ACC112 (cell line): ENCODE data around the gene CAMTA1.

Source experiments
- H2AFZ ChIP-seq: fragments of 200-600 bp; sonication (generic); one replicate; pipeline ENCODE4 v1.6.0; 2017; ENCODE audit warnings: antibody characterized with exemption, low read length; ENCODE audit not compliant: unreplicated experiment
- H3K27ac ChIP-seq: fragments of 200-600 bp; sonication (generic); 2 replicates; pipeline ENCODE4 v1.5.1; 2014; ENCODE audit warnings: low read depth, mild to moderate bottlenecking, antibody characterized with exemption, low read length, moderate library complexity
- H3K27me3 ChIP-seq: fragments of 200-600 bp; sonication (generic); 2 replicates; pipeline ENCODE4 v1.6.1; 2014; ENCODE audit warnings: mild to moderate bottlenecking, antibody characterized with exemption, low read length, moderate library complexity, mixed read lengths; ENCODE audit not compliant: insufficient read depth
- H3K36me3 ChIP-seq: fragments of 200-600 bp; sonication (generic); 2 replicates; pipeline ENCODE4 v1.6.1; 2016; ENCODE audit warnings: mild to moderate bottlenecking, antibody characterized with exemption, low read length, moderate library complexity, mixed read lengths; ENCODE audit not compliant: insufficient read depth
- H3K4me1 ChIP-seq: fragments of 200-600 bp; sonication (generic); one replicate; pipeline ENCODE4 v1.6.1; 2016; ENCODE audit warnings: low read length, mixed read lengths; ENCODE audit not compliant: insufficient read depth, unreplicated experiment, control insufficient read depth
- H3K4me3 ChIP-seq: fragments of 200-600 bp; sonication (generic); 2 replicates; pipeline ENCODE4 v1.5.1; 2014; ENCODE audit warnings: mild to moderate bottlenecking, low read depth, low read length
- H3K79me2 ChIP-seq: fragments of 200-600 bp; sonication (generic); one replicate; pipeline ENCODE4 v1.6.0; 2016; ENCODE audit warnings: low read length; ENCODE audit not compliant: control insufficient read depth, unreplicated experiment, insufficient read depth

The CAMTA1 gene

DNA sequence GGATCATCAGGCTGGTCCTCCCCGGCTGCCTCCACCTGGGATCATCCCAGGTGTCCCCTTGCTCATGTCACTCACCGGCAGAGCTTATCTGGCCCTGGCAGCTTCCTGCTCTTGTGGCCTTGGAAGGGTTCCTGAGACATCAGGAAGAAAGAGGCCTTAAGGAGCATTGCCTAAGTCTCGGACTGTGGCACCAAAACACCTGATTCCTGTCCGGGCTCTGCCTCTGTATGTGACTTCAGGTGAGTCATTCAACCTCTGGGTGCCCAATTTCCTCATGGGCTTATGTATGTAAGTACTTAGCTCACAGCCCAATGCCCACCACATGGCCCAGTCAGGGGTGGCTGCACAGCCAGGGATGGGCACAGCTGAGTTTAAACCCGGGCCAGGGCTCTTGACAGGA, 729.9 kb downstream of the CAMTA1 start:
- Histone ChIP-seq H2AFZ (no peak overlapping the region), H3K36me3 (no peaks in the 10 kb centered on the region), H3K4me3 (no peak overlapping the region), H3K27ac (no peak overlapping the region), H3K79me2 (no peaks in the 10 kb centered on the region), H3K4me1 (no peaks in the 10 kb centered on the region), H3K27me3 (peaks cover 36% of the 10 kb centered on the region)

DNA sequence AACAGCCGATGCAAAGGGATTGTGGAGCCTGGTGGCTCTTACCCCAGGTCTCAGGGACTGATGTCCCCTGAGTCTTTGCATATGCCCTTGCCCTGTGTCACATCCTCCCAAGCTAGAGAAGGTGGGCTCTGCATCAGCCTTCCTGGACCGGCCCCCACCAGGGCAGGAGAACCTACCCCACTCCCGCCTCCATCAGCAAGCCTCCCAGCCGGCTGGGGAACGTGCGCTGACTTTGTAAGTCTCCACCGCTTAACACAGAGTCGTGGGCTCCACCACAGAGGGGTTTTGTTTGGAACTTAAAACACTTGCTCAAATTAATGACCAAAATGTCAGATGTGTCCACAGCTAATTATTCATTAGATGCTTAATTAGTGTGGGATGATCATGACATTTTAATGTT, 730.6 kb downstream of the CAMTA1 start:
- H3K79me2 ChIP-seq = no peaks in the 10 kb centered on the region
- H3K4me1 ChIP-seq = no peaks in the 10 kb centered on the region
- H2AFZ ChIP-seq = no peak overlapping the region
- peaks cover 35% of the 10 kb centered on the region for H3K27me3 ChIP-seq
- H3K27ac ChIP-seq = no peak overlapping the region
- H3K36me3 ChIP-seq = no peaks in the 10 kb centered on the region
- no peak overlapping the region for H3K4me3 ChIP-seq

DNA sequence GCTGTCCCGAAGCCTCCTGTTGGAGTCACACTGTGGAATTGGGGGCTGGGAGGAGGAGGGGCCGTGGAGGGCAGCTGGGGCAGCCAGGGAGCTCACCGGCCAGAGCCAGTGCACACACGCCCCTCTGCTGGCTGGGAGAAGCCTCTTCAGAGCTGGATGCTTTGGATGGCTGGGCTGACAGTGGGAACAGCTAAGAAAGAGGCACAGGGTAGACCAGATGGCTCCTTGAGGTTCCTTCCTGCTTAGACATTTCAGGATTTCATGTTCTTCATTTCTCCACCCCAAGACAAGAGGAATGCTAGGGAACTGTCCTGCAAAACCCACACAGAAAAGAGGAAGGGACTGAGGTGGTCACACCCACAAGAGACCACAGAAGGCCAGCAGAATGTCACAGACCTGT, 731.1 kb downstream of the CAMTA1 start:
- Histone ChIP-seq H3K27me3 (peaks cover 32% of the 10 kb centered on the region), H2AFZ (no peak overlapping the region), H3K36me3 (no peaks in the 10 kb centered on the region), H3K4me3 (no peak overlapping the region), H3K4me1 (no peaks in the 10 kb centered on the region), H3K27ac (no peak overlapping the region), H3K79me2 (no peaks in the 10 kb centered on the region)

DNA sequence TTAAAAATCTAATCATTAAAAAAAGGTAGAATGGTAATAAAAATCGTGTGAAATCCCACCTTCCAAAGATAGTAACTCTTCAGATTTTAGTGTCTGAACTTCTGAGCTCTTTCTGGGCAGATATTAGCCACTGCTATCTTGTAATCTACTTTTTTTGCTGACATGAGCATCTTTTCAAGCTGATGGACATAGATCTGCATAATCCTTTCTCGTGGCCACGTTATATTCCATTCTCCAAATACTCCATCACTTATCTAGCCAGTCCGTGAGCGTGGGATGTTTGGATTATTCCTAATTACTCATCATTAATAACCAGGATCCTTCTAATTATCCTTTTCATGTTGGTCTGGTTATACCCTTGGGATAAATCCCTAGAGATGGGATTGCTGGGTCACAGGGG, 731.7 kb downstream of the CAMTA1 start:
- Histone ChIP-seq H3K4me3 (no peak overlapping the region), H3K4me1 (no peaks in the 10 kb centered on the region), H3K27ac (no peak overlapping the region), H3K36me3 (no peaks in the 10 kb centered on the region), H2AFZ (no peak overlapping the region), H3K79me2 (no peaks in the 10 kb centered on the region), H3K27me3 (peaks cover 31% of the 10 kb centered on the region)

DNA sequence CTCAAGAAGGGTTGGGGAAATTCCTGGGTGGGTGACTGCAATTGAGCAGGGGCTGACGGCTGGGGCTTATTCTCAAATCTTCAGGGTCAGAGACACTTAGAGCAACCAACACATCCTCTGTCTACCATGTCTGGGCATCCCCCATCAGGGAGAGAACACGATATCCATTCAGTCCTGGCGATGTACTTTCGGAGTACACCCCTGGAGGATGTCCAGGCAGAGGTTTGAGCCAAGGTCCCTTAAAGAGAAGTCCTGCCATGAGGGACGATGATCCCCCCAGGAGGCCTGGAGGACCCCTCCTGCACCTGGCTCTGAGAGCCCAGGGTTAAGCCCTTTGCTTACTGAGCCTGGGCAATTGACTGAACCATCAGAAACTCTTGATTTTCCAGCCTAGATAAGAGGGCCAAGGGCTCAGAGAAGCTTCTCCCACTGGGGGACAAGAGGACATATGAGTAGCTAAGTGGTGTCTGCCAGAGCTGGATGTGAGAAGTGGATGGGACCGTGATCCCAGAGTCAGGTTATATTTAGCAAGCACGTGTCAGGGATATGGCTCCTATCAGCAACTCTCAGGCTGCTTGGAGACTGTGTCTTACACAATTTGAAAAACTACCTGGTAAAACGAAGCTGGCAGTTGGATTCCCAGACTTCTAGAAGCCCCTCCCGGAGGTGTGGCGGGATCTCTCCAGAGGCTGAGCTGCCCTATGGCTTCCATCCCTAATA, 732.5 kb downstream of the CAMTA1 start:
- H3K79me2 ChIP-seq = no peaks in the 10 kb centered on the region

DNA sequence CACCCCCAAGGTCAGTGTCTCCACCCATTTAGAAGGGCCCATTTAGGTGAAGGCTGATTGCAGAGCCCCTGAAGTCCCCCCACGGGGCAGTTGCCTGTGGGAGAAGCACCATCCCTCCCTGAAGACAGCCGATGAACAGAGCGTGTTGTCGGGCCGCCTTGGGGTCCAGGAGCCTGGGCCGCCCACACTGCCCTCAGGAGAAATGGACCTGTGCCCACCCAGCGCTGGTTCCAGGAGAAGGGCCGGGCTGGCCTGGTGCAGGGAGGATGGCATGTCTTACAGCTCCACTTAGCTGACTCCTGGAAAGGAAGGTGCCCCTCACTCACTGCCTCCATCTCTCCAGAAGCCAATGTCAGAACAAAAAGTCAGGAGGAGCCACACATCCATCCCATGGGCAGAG, 733.2 kb downstream of the CAMTA1 start:
- no peak overlapping the region for H3K4me3 ChIP-seq
- no peak overlapping the region for H2AFZ ChIP-seq
- peaks cover 28% of the 10 kb centered on the region for H3K27me3 ChIP-seq
- H3K4me1 ChIP-seq = no peaks in the 10 kb centered on the region
- no peak overlapping the region for H3K27ac ChIP-seq
- H3K36me3 ChIP-seq = no peaks in the 10 kb centered on the region
- no peaks in the 10 kb centered on the region for H3K79me2 ChIP-seq

More for the DNA sequence above, 732.5 kb downstream of the CAMTA1 start:
- Histone ChIP-seq H3K4me3 (no peak overlapping the region), H3K27ac (no peak overlapping the region), H3K27me3 (peaks cover 28% of the 10 kb centered on the region), H2AFZ (no peak overlapping the region), H3K4me1 (no peaks in the 10 kb centered on the region), H3K36me3 (no peaks in the 10 kb centered on the region)

DNA sequence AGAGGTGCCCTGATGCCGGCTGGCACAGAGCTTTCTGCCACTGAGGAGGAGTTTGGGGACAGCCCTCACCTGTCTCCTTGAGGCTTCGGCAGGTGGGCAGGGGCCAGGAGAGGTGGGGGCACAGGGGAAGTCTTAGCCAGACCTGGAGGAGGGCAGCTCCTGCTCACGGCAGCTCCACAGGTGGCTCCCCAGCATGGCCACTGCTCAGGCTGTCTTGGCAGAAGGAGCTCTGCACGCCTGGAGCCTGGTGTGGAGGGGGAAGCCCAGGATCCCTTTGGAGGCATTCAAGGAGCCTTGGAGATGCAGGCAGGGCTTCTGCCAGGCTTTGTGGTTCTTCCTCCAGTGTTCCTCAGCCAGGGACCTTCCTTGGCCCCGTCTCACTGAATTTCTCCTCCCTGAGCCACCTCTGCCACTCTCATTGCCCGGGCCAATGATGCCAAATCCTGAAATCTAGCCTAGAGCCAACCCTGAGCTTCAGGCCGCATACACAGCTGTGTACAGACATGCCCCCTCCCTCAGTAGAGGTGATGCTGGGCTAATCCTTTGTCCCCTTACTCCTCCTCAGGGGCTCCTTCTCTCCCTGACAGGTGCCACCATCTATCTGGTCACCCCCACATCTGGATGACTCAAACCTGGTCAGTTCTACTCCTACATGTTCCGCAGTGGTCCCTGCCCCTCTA, 734.1 kb downstream of the CAMTA1 start:
- no peak overlapping the region for H3K27ac ChIP-seq
- peaks cover 28% of the 10 kb centered on the region for H3K27me3 ChIP-seq
- H3K4me3 ChIP-seq = no peak overlapping the region

DNA sequence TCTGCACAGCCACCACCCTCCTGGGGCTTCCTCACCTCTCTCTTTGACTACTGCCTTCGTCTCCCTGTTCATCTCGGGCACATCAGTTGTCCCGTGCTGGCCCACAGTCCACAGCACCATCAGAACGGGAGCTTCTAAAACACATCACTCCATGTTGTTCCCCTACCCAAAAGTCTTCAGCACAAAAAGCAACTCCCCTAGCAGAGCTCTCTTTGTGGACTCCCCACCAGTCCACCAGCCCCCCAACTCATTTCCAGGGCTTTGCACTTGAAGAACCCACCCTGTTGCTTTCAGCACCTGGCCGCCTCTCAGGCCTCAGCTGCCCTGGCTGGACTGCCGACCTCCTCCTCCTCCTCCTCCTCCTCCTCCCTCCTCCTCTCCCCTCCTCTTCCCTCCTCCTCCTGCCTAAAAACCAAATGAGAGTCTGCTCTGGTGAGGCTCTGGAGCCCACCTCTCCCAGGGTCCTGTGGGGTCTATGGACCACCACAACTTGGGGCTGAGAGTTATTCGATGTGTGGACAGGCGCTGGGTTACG, 734.7 kb downstream of the CAMTA1 start:
- Histone ChIP-seq H3K27me3 (peaks cover 28% of the 10 kb centered on the region), H3K36me3 (no peaks in the 10 kb centered on the region), H3K4me3 (no peak overlapping the region), H3K27ac (no peak overlapping the region), H3K79me2 (no peaks in the 10 kb centered on the region), H3K4me1 (no peaks in the 10 kb centered on the region), H2AFZ (no peak overlapping the region)

More for the DNA sequence above, 734.1 kb downstream of the CAMTA1 start:
- no peak overlapping the region for H2AFZ ChIP-seq
- no peaks in the 10 kb centered on the region for H3K4me1 ChIP-seq
- H3K79me2 ChIP-seq = no peaks in the 10 kb centered on the region
- no peaks in the 10 kb centered on the region for H3K36me3 ChIP-seq

DNA sequence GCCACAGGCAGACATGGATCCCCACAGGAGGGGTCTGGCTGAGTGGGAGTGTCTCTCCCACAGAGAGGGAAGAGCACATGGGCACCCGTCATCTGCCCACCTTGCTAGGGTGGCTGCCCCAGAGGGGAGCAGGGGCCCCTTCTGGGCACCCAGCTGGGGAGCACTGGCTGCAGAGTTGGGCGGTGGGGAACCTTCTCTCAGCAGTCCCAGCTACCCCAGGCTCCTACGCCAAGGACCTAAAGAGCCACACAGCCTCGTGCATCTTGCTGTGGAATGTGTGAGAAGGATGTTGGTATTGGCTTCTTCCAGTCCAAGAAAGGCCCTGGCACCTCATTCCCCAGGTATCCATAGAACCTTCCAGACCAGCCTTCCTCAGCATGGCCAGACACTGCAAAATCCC, 735.2 kb downstream of the CAMTA1 start:
- Histone ChIP-seq H2AFZ (no peak overlapping the region), H3K79me2 (no peaks in the 10 kb centered on the region), H3K4me3 (no peak overlapping the region), H3K27me3 (peaks cover 28% of the 10 kb centered on the region), H3K27ac (no peak overlapping the region), H3K4me1 (no peaks in the 10 kb centered on the region), H3K36me3 (no peaks in the 10 kb centered on the region)

DNA sequence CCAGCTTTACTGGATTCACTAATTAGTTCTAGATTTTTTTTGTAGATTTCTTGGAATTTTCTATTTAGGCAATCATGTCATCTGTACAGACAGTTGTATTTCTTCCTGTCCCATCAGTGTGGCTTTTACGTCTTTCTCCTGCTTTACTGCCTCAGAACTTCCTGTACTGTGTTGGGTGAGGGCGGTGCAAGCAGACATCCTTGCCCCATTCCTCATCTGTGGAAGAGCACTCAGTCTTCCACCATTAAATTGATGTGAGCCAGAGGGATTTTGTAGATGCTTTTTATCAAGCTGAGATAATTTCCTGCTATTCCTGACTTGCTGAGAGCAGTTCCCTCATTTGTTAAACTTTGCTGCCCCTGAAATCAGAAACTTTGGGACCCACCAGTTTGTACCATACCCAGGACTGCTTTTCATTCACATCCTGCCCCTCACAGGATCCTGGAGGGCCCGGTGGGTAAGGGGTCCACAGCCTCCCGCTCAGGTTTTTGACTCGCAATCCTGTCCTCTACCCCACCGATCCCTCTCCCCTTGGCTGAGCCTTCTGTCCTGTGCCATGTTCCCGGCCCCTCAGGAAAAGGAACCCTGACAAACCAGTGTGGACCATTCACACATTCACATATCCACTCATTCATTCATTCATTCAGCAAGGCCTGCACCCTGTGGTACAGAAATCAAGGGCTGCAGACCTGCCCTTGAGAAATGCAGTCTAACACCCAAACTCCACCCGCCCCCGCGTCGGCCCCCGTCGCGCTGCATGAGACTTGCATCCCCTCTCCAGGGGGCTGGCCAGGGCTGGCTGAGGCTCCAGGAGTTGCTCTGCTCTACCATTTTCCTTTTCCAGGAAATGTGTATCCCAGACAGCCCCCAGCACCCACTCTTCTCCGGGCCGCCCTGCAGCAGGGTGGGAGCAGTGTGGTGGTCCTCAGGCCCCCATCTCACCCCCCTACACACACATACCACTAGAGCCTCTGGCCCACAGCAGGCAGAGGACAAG, 739.4 kb downstream of the CAMTA1 start:
- no peak overlapping the region for H3K27ac ChIP-seq
- peaks cover 12% of the 10 kb centered on the region; the same call in 1 of the 2 replicates for H3K27me3 ChIP-seq
- no peaks in the 10 kb centered on the region for H3K36me3 ChIP-seq
- no peaks in the 10 kb centered on the region for H3K79me2 ChIP-seq
- no peak overlapping the region for H2AFZ ChIP-seq
- no peak overlapping the region for H3K4me3 ChIP-seq
- no peaks in the 10 kb centered on the region for H3K4me1 ChIP-seq
